Measurements from ENCODE around the gene HYAL3. TPM values are rescaled to one million over a fixed set of nuclear protein-coding genes. Genes with fewer than 3 reads are reported as not detected.

HYAL3 gene
- total RNA-seq, 1 donor from 2014 or later, result 8.1 TPM

DNA sequence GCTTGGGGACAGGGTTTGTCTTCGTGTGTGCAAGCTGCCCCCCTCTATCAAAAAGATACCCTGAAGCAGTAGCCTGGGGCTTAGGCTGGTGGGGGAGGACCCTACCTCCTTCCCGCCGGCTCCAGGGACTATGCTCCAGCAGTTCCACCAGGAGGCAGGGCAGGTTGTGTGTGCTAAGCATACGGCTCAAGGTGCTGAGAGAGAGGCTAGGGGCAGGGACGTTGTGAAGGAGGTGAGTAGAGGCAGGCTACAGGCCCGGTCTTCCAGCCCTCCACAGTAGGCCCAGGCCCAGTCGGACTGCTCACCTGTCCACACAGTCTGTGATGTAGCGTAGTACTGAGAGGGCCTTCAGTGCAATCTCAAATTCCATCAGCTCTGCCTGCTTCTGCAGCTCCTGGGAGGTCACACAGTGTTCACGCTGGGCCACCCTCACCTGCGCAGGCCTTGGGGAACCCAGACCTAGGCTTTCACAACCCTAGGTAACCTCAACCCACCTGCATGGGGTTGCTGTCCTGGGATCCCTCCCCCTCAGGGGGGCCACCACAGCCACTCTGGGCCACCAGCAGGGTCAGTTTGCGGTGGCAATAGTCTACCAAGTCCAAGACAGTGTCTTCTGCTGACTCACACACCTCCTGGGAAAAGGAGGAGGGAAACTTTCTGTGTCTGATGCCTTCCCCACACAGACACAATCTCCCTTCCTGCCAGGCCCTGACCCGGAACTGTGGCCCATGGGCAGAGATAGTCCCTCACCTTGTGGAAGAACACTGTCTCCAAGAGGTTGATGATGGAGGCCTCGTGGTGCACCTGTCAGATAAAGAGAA, 43.8 kb upstream of the HYAL3 start:
- H3K36me3 ChIP-seq, result peaks cover 0 to 1% of the 10 kb centered on the region in 2 donors
- H3K4me3 ChIP-seq, result no peak overlapping the region
- H3K27ac ChIP-seq, result no peak overlapping the region
- no peaks in the 10 kb centered on the region for H3K9me3 ChIP-seq
- TF ChIP-seq POLR2A (IDR thresholded peaks at IDR 0.05) (no peak), CTCF (IDR thresholded peaks at IDR 0.05) (no peak), POLR2AphosphoS5 (IDR thresholded peaks at IDR 0.05; ENCODE audit: insufficient read depth in 1 of 2, low read depth in 1 of 2) (no peak)
- no peak for DNase-seq (ENCODE audit: extremely low spot score in 2 of 2)
- intact Hi-C loops (cut with DNase I), result no loop called here
- H3K4me1 ChIP-seq, result peaks cover 50% of the 10 kb centered on the region
- H3K27me3 ChIP-seq, result no peaks in the 10 kb centered on the region

GRCh38 chr3:50341996-50342650, 42.9 kb upstream of the HYAL3 start:
- peak overlapping the region; percentile 99 for H3K27ac ChIP-seq
- H3K4me1 ChIP-seq, result peaks cover 55% of the 10 kb centered on the region
- no peaks in the 10 kb centered on the region for H3K9me3 ChIP-seq
- H3K4me3 ChIP-seq, result no peak overlapping the region
- H3K36me3 ChIP-seq, result no peaks in the 10 kb centered on the region
- intact Hi-C loops (cut with DNase I), result no loop called here
- no peaks in the 10 kb centered on the region for H3K27me3 ChIP-seq
- no peak for TF ChIP-seq POLR2AphosphoS5 (IDR thresholded peaks at IDR 0.05; ENCODE audit: insufficient read depth in 1 of 2, low read depth in 1 of 2)
- no peak for TF ChIP-seq POLR2A (IDR thresholded peaks at IDR 0.05)
- TF ChIP-seq CTCF (IDR thresholded peaks at IDR 0.05), result no peak
- DNase-seq (ENCODE audit: extremely low spot score in 2 of 2), result no peak

DNA sequence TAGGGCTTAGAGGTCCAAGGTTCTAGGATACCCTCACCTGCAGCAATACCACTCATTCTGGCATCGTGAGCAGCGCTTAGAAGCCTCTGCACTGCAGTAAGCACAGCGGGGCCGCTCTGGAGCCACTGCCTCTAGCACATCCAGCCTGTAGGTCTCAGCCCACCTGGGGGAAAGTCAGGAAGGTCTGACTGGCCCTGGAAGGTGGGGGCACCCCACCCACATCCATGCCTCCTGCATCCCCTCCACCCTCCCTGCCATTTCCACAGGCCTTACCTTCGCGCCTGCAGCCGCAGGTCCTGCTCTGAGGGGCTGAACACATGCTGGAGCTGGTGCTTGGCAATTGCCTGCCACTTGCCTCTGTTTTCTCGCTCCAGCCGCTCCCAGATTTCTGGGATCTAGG, 42.3 kb upstream of the HYAL3 start:
- intact Hi-C loops (cut with DNase I), result no loop called here
- peak overlapping the region; percentile 51 to 60 for H3K4me3 ChIP-seq
- H3K4me1 ChIP-seq, result peaks cover 59% of the 10 kb centered on the region
- H3K36me3 ChIP-seq, result no peaks in the 10 kb centered on the region
- peak overlapping the region; percentile 99 for H3K27ac ChIP-seq
- no peak for DNase-seq (ENCODE audit: extremely low spot score in 2 of 2)
- H3K9me3 ChIP-seq, result no peaks in the 10 kb centered on the region
- TF ChIP-seq POLR2AphosphoS5 (IDR thresholded peaks at IDR 0.05; ENCODE audit: insufficient read depth in 1 of 2, low read depth in 1 of 2) (no peak), POLR2A (IDR thresholded peaks at IDR 0.05) (no peak), CTCF (IDR thresholded peaks at IDR 0.05) (no peak)
- H3K27me3 ChIP-seq, result no peaks in the 10 kb centered on the region

DNA sequence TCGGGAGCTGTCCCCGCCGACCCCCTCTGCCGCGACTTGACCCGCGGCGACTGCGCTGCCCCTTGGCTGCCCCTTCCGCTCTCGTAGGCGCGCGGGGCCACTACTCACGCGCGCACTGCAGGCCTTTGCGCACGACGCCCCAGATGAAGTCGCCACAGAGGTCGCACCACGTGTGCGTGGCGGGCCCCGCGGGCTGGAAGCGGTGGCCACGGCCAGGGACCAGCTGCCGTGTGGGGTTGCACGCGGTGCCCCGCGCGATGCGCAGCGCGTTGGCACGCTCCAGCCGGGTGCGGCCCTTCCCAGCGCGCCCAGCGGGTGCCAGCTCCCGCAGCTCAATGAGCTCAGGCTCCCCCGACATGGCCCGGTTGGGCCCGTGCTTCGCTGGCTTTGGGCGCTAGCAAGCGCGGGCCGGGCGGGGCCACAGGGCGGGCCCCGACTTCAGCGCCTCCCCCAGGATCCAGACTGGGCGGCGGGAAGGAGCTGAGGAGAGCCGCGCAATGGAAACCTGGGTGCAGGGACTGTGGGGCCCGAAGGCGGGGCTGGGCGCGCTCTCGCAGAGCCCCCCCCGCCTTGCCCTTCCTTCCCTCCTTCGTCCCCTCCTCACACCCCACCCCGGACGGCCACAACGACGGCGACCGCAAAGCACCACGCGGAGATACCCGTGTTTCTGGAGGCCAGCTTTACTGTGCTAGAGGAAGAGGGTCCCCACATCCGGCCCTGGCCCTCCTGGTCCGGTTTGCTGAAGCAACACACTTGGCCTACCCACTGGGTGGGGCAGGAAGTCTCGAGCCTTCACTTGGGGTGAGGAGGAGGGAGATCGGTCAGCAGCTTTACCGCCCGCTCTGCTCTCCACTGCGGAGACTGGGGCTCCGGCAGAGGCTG, 41.5 kb upstream of the HYAL3 start, which contains the start of gene RASSF1:
Gene RASSF1 (minus strand): TSS at position 389 of the 882 bp plus-strand sequence. CDS start 31 bp downstream, at position 358.
- H3K27ac ChIP-seq, result peak within 1 kb of the TSS; percentile 99
- peaks cover 61% of the 10 kb centered on the region for H3K4me1 ChIP-seq
- DNase-seq (ENCODE audit: extremely low spot score in 2 of 2), result no peak

More for the DNA sequence above, 41.5 kb upstream of the HYAL3 start, which contains the start of gene RASSF1:
- TF ChIP-seq POLR2A (IDR thresholded peaks at IDR 0.05) (peak in 1 of 2 donors; percentile 69), CTCF (IDR thresholded peaks at IDR 0.05) (no peak), POLR2AphosphoS5 (IDR thresholded peaks at IDR 0.05; ENCODE audit: insufficient read depth in 1 of 2, low read depth in 1 of 2) (peak; percentile 11 to 79)
- no peaks in the 10 kb centered on the region for H3K36me3 ChIP-seq
- H3K27me3 ChIP-seq, result no peaks in the 10 kb centered on the region
- intact Hi-C loops (cut with DNase I), result no loop called here
- no peaks in the 10 kb centered on the region for H3K9me3 ChIP-seq
- peak within 1 kb of the TSS; percentile 51 to 60 for H3K4me3 ChIP-seq

Measured in vagina (tissue), 2 donors.